GM23338 (cell line): ENCODE data around the gene UAP1. TPM values are rescaled to one million over a fixed set of nuclear protein-coding genes. Genes with fewer than 3 reads are reported as not detected.
"Not testable (repeated sequence)": the region's sequence is repeated elsewhere in the genome, so short reads cannot be mapped to it uniquely, and the experiment has no call there.

Source experiments
- ATAC-seq: fragments of 200-7000 bp; cut with Tn5 transposase; 3 replicates; pipeline ENCODE4 v1.9.1; 2020
- DNase-seq: peaks from one replicate; pipeline ENCODE4 v3.0.0-alpha.2; 2015; ENCODE audit warnings: low spot score
- H2AFZ ChIP-seq: fragments of 200-600 bp; sonication (generic); 2 replicates; pipeline ENCODE4 v1.8.0; 2016; ENCODE audit warnings: antibody characterized with exemption, mild to moderate bottlenecking, moderate library complexity
- H3F3A ChIP-seq: fragments of 200-600 bp; sonication (generic); replicated peaks from 2 replicates; pipeline ENCODE4 v1.8.0; 2017; ENCODE audit warnings: antibody characterized with exemption, mixed run types, low read depth
- H3K27ac ChIP-seq: fragments of 200-600 bp; sonication (generic); 2 replicates; pipeline ENCODE4 v1.6.1; 2016; ENCODE audit warnings: low read depth
- H3K27me3 ChIP-seq: fragments of 200-600 bp; sonication (generic); 2 replicates; pipeline ENCODE4 v1.8.0; 2016; ENCODE audit warnings: mild to moderate bottlenecking, mixed run types, moderate library complexity; ENCODE audit not compliant: insufficient read depth
- H3K36me3 ChIP-seq: fragments of 200-600 bp; sonication (generic); 2 replicates; pipeline ENCODE4 v1.8.0; 2016; ENCODE audit warnings: mild to moderate bottlenecking; ENCODE audit not compliant: insufficient read depth
- H3K4me1 ChIP-seq: fragments of 200-600 bp; sonication (generic); 2 replicates; pipeline ENCODE4 v1.8.0; 2016; ENCODE audit warnings: mild to moderate bottlenecking, moderate library complexity; ENCODE audit not compliant: insufficient read depth
- H3K4me2 ChIP-seq: fragments of 200-600 bp; sonication (generic); 2 replicates; pipeline ENCODE4 v1.7.1; 2017; ENCODE audit warnings: mixed run types
- H3K4me3 ChIP-seq: fragments of 200-600 bp; sonication (generic); 2 replicates; pipeline ENCODE4 v1.6.1; 2016; ENCODE audit warnings: mixed run types
- H3K79me2 ChIP-seq: fragments of 200-600 bp; sonication (generic); replicated peaks from 2 replicates; pipeline ENCODE4 v1.8.0; 2017; ENCODE audit warnings: mild to moderate bottlenecking; ENCODE audit not compliant: insufficient read depth
- H3K9me2 ChIP-seq: fragments of 200-600 bp; sonication (generic); 2 replicates; pipeline ENCODE4 v1.8.0; 2017; ENCODE audit not compliant: insufficient read depth
- H4K20me1 ChIP-seq: fragments of 200-600 bp; sonication (generic); replicated peaks from 2 replicates; pipeline ENCODE4 v1.8.0; 2017; ENCODE audit warnings: mild to moderate bottlenecking; ENCODE audit not compliant: insufficient read depth
- H3K27ac Mint-ChIP-seq: 2 replicates; pipeline ENCODE4 v1.8.0; 2020; ENCODE audit warnings: inconsistent platforms, mild to moderate bottlenecking, moderate library complexity, mixed read lengths
- H3K27me3 Mint-ChIP-seq: 3 replicates; pipeline ENCODE4 v1.8.0; 2022; ENCODE audit warnings: low read depth, mild to moderate bottlenecking, moderate library complexity, mixed read lengths, inconsistent platforms; ENCODE audit not compliant: insufficient read depth, poor library complexity
- H3K36me3 Mint-ChIP-seq: 3 replicates; pipeline ENCODE4 v1.8.0; 2021; ENCODE audit warnings: low read depth, mild to moderate bottlenecking, inconsistent platforms, moderate library complexity, mixed read lengths
- H3K4me1 Mint-ChIP-seq: 3 replicates; pipeline ENCODE4 v1.8.0; 2020; ENCODE audit warnings: mild to moderate bottlenecking, inconsistent platforms, mixed read lengths
- H3K4me3 Mint-ChIP-seq: 3 replicates; pipeline ENCODE4 v1.8.0; 2021; ENCODE audit warnings: moderate library complexity, mild to moderate bottlenecking, inconsistent platforms, mixed read lengths
- H3K9me3 Mint-ChIP-seq: 3 replicates; pipeline ENCODE4 v1.8.0; 2020; ENCODE audit warnings: moderate library complexity, mild to moderate bottlenecking, inconsistent platforms, mixed read lengths
- NANOG ChIP-seq: IDR thresholded peaks from 2 replicates; pipeline ENCODE4 v1.6.1; 2016; ENCODE audit warnings: antibody characterized with exemption, borderline replicate concordance
- polyA plus RNA-seq: library from polyadenylated mRNA; unstranded; fragments of >200 nt; fragmentation: Nextera tagmentation; extraction: Ambion mirVana; gene quantifications from 2 replicates; pipeline ENCODE4 v1.2.1, GENCODE V29; 2016
- total RNA-seq: library from RNA; depleted of rRNA; stranded (reverse); fragments of >200 nt; shearing (Covaris generic); gene quantifications from 2 replicates; pipeline ENCODE4 v1.2.3, GENCODE V29; 2014
- TF ChIP-seq, protein P1 (sequence below): IDR thresholded peaks from one replicate; pipeline ENCODE4 v1.6.1; 2018; ENCODE audit warnings: antibody characterized with exemption; ENCODE audit not compliant: unreplicated experiment
- TF ChIP-seq, protein P2 (sequence below): fragments of 250-450 bp; sonication (Bioruptor Pico); IDR thresholded peaks from 2 replicates; pipeline ENCODE4 v1.5.0; 2020; ENCODE audit warnings: mild to moderate bottlenecking, moderate library complexity
- TF ChIP-seq, protein P3 (sequence below): IDR thresholded peaks from 2 replicates; pipeline ENCODE4 v1.6.1; 2016; ENCODE audit warnings: antibody characterized with exemption

UAP1 gene
- total and polyA plus RNA-seq, 2 experiments from 2014 or later = 26.7 to 33.3 TPM

DNA sequence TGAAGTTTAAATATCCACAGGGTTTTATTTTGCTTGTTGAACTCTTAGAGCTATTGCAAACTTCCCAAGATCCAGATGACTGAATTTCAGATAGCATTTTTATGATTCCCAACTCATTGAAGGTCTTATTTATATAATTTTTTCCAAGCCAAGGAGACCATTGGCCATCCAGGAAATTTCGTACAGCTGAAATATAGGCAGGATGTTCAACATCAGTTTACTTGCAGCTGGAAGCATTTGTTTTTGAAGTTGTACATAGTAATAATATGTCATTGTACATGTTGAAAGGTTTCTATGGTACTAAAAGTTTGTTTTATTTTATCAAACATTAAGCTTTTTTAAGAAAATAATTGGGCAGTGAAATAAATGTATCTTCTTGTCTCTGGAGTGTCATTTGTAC, 37.9 kb downstream of the UAP1 start:
- Histone ChIP-seq H3K9me2 (no peaks in the 10 kb centered on the region), H3K4me2 (no peak overlapping the region), H3K4me3 (no peak overlapping the region), H4K20me1 (no peaks in the 10 kb centered on the region), H2AFZ (no peak overlapping the region), H3K27ac (no peak overlapping the region), H3K4me1 (no peaks in the 10 kb centered on the region), H3F3A (no peaks in the 10 kb centered on the region), H3K36me3 (no peaks in the 10 kb centered on the region), H3K79me2 (no peaks in the 10 kb centered on the region), H3K27me3 (no peaks in the 10 kb centered on the region)
- no peaks in the 10 kb centered on the region for H3K4me1 Mint-ChIP-seq
- peaks cover 2% of the 10 kb centered on the region; the same call in 1 of the 3 replicates for H3K36me3 Mint-ChIP-seq
- H3K27me3 Mint-ChIP-seq = no peaks in the 10 kb centered on the region
- no peaks in the 10 kb centered on the region for H3K9me3 Mint-ChIP-seq
- no peak overlapping the region for H3K27ac Mint-ChIP-seq
- DNase-seq (no peak), ATAC-seq (no peak)
- H3K4me3 Mint-ChIP-seq = no peak overlapping the region
- TF ChIP-seq, protein P1, sequence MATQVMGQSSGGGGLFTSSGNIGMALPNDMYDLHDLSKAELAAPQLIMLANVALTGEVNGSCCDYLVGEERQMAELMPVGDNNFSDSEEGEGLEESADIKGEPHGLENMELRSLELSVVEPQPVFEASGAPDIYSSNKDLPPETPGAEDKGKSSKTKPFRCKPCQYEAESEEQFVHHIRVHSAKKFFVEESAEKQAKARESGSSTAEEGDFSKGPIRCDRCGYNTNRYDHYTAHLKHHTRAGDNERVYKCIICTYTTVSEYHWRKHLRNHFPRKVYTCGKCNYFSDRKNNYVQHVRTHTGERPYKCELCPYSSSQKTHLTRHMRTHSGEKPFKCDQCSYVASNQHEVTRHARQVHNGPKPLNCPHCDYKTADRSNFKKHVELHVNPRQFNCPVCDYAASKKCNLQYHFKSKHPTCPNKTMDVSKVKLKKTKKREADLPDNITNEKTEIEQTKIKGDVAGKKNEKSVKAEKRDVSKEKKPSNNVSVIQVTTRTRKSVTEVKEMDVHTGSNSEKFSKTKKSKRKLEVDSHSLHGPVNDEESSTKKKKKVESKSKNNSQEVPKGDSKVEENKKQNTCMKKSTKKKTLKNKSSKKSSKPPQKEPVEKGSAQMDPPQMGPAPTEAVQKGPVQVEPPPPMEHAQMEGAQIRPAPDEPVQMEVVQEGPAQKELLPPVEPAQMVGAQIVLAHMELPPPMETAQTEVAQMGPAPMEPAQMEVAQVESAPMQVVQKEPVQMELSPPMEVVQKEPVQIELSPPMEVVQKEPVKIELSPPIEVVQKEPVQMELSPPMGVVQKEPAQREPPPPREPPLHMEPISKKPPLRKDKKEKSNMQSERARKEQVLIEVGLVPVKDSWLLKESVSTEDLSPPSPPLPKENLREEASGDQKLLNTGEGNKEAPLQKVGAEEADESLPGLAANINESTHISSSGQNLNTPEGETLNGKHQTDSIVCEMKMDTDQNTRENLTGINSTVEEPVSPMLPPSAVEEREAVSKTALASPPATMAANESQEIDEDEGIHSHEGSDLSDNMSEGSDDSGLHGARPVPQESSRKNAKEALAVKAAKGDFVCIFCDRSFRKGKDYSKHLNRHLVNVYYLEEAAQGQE = no peak
- no peak for TF ChIP-seq NANOG
- TF ChIP-seq, protein P2, sequence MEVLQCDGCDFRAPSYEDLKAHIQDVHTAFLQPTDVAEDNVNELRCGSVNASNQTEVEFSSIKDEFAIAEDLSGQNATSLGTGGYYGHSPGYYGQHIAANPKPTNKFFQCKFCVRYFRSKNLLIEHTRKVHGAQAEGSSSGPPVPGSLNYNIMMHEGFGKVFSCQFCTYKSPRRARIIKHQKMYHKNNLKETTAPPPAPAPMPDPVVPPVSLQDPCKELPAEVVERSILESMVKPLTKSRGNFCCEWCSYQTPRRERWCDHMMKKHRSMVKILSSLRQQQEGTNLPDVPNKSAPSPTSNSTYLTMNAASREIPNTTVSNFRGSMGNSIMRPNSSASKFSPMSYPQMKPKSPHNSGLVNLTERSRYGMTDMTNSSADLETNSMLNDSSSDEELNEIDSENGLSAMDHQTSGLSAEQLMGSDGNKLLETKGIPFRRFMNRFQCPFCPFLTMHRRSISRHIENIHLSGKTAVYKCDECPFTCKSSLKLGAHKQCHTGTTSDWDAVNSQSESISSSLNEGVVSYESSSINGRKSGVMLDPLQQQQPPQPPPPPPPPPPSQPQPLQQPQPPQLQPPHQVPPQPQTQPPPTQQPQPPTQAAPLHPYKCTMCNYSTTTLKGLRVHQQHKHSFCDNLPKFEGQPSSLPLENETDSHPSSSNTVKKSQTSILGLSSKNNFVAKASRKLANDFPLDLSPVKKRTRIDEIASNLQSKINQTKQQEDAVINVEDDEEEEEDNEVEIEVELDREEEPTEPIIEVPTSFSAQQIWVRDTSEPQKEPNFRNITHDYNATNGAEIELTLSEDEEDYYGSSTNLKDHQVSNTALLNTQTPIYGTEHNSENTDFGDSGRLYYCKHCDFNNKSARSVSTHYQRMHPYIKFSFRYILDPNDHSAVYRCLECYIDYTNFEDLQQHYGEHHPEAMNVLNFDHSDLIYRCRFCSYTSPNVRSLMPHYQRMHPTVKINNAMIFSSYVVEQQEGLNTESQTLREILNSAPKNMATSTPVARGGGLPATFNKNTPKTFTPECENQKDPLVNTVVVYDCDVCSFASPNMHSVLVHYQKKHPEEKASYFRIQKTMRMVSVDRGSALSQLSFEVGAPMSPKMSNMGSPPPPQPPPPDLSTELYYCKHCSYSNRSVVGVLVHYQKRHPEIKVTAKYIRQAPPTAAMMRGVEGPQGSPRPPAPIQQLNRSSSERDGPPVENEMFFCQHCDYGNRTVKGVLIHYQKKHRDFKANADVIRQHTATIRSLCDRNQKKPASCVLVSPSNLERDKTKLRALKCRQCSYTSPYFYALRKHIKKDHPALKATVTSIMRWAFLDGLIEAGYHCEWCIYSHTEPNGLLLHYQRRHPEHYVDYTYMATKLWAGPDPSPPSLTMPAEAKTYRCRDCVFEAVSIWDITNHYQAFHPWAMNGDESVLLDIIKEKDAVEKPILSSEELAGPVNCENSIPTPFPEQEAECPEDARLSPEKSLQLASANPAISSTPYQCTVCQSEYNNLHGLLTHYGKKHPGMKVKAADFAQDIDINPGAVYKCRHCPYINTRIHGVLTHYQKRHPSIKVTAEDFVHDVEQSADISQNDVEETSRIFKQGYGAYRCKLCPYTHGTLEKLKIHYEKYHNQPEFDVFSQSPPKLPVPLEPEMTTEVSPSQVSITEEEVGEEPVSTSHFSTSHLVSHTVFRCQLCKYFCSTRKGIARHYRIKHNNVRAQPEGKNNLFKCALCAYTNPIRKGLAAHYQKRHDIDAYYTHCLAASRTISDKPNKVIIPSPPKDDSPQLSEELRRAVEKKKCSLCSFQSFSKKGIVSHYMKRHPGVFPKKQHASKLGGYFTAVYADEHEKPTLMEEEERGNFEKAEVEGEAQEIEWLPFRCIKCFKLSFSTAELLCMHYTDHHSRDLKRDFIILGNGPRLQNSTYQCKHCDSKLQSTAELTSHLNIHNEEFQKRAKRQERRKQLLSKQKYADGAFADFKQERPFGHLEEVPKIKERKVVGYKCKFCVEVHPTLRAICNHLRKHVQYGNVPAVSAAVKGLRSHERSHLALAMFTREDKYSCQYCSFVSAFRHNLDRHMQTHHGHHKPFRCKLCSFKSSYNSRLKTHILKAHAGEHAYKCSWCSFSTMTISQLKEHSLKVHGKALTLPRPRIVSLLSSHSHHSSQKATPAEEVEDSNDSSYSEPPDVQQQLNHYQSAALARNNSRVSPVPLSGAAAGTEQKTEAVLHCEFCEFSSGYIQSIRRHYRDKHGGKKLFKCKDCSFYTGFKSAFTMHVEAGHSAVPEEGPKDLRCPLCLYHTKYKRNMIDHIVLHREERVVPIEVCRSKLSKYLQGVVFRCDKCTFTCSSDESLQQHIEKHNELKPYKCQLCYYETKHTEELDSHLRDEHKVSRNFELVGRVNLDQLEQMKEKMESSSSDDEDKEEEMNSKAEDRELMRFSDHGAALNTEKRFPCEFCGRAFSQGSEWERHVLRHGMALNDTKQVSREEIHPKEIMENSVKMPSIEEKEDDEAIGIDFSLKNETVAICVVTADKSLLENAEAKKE (CRISPR knock-in tag) = no peak
- TF ChIP-seq, protein P3, sequence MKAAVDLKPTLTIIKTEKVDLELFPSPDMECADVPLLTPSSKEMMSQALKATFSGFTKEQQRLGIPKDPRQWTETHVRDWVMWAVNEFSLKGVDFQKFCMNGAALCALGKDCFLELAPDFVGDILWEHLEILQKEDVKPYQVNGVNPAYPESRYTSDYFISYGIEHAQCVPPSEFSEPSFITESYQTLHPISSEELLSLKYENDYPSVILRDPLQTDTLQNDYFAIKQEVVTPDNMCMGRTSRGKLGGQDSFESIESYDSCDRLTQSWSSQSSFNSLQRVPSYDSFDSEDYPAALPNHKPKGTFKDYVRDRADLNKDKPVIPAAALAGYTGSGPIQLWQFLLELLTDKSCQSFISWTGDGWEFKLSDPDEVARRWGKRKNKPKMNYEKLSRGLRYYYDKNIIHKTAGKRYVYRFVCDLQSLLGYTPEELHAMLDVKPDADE = no peak

DNA sequence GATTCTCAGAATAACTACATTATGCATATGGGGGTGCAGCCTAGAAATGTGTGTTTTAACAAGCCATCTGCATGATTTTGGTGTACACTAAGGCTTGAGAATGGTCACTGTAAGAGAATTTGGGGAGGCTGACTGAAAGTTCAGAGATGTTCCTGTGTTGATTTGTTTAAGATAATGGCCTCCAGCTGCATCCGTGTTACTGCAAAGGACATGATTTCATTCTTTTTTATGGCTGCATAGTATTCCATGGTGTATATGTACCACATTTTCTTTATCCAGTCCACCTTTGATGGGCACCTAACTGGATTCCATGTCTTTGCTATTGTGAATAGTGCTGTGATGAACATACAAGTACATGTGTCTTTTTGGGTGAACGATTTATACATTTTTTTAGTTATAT, 41.6 kb downstream of the UAP1 start:
- not testable (repeated sequence) for H3K9me3 Mint-ChIP-seq, H3K36me3 Mint-ChIP-seq, ATAC-seq, H2AFZ ChIP-seq, H3K4me1 Mint-ChIP-seq, H3K4me2 ChIP-seq, DNase-seq, H3K79me2 ChIP-seq, H3K27me3 ChIP-seq, H3K27me3 Mint-ChIP-seq, H3K4me3 Mint-ChIP-seq, H3K4me3 ChIP-seq, H3K27ac Mint-ChIP-seq, H3K27ac ChIP-seq, H3F3A ChIP-seq, H4K20me1 ChIP-seq, H3K4me1 ChIP-seq, H3K36me3 ChIP-seq, H3K9me2 ChIP-seq
